Measurements from ENCODE around the gene CYLC2. TPM values are rescaled to one million over a fixed set of nuclear protein-coding genes. Genes with fewer than 3 reads are reported as not detected.

The CYLC2 gene, protein sequence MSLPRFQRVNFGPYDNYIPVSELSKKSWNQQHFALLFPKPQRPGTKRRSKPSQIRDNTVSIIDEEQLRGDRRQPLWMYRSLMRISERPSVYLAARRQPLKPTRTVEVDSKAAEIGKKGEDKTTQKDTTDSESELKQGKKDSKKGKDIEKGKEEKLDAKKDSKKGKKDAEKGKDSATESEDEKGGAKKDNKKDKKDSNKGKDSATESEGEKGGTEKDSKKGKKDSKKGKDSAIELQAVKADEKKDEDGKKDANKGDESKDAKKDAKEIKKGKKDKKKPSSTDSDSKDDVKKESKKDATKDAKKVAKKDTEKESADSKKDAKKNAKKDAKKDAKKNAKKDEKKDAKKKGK
- total RNA-seq, result not detected
- long read RNA-seq, result 0 reads

DNA sequence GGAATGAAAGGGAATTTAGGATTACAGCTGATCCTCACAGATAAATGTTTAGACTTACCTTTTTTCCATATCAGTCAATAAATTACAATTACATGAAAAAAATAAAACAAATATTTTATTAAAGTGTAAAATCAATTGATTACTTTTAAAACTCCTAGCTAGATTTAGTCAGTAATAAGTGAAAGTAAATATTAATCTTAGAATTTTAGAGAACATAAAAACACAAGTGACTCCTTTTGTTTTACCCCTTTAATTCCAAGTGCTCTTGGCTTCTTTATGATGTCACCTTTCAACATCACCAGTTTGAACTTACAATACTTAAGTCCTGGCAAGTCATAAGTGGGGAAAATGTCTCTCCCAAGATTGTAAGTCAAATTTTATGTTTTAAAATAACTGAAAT, at the start of gene CYLC2:
Gene CYLC2 (plus strand): TSS at position 301 of the 400 bp plus-strand sequence. CDS start 48 bp downstream, at position 349.
- intact Hi-C loops (cut with DNase I), result no loop called here
- no peaks in the 10 kb centered on the region for H3K27me3 ChIP-seq (ENCODE audit: low read depth)
- TF ChIP-seq, protein P1, sequence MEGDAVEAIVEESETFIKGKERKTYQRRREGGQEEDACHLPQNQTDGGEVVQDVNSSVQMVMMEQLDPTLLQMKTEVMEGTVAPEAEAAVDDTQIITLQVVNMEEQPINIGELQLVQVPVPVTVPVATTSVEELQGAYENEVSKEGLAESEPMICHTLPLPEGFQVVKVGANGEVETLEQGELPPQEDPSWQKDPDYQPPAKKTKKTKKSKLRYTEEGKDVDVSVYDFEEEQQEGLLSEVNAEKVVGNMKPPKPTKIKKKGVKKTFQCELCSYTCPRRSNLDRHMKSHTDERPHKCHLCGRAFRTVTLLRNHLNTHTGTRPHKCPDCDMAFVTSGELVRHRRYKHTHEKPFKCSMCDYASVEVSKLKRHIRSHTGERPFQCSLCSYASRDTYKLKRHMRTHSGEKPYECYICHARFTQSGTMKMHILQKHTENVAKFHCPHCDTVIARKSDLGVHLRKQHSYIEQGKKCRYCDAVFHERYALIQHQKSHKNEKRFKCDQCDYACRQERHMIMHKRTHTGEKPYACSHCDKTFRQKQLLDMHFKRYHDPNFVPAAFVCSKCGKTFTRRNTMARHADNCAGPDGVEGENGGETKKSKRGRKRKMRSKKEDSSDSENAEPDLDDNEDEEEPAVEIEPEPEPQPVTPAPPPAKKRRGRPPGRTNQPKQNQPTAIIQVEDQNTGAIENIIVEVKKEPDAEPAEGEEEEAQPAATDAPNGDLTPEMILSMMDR (IDR thresholded peaks at IDR 0.05), result no peak

DNA sequence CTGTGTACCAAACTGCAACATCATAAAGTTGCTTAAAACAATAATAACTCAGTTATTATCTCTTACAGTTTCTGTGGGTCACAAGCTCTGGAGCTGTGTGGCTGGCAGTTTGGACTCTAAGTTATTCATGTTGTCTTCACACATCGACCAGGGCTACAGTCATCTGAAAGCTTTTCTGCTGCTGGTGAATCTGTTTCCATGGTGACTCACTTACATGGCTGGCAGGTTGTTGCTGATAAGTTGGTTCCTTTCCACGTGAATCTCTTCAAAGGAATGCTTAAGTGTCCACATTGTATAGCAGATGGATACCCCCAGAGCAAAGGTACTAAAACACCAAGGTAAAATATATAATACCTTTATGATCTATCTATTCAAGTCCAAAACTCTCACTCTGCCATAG, 44.8 kb upstream of the CYLC2 start:
- intact Hi-C loops (cut with DNase I), result no loop called here
- DNase-seq (no peak), ATAC-seq (no peak)
- no peaks in the 10 kb centered on the region for H3K4me1 ChIP-seq
- no peak overlapping the region for H3K27ac ChIP-seq
- TF ChIP-seq, protein P1 (IDR thresholded peaks at IDR 0.05), result no peak
- H3K36me3 ChIP-seq, result no peaks in the 10 kb centered on the region
- no peak overlapping the region for H3K4me3 ChIP-seq
- H3K27me3 ChIP-seq (ENCODE audit: low read depth), result no peaks in the 10 kb centered on the region
- no peaks in the 10 kb centered on the region for H3K9me3 ChIP-seq

More for the DNA sequence above, at the start of gene CYLC2:
- ATAC-seq, result no peak
- H3K27ac ChIP-seq, result no peak within 1 kb of the TSS
- H3K4me3 ChIP-seq, result no peak within 1 kb of the TSS
- DNase-seq, result no peak
- no peaks in the 10 kb centered on the region for H3K4me1 ChIP-seq
- H3K36me3 ChIP-seq, result no peaks in the 10 kb centered on the region
- no peaks in the 10 kb centered on the region for H3K9me3 ChIP-seq

DNA sequence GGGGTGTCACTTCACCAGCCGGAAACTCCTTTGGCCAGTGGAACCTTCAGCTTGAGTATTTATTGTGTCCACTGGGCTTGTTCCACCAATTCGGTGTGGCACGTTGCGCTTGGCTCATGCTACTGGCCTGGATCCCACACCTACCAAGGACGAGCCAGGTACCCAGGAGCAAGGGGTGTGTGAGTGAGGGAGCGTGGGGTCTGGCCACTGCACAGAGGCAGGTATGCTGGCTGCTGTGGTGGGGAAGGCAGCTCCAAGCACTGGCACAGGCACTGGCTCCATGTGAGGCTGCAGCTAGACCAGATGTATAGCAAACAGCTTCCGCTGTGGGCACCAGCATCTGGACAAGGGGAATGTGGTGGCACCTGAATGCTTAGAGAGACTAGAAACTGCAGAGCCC, 28.1 kb upstream of the CYLC2 start:
- TF ChIP-seq, protein P1 (IDR thresholded peaks at IDR 0.05), result no peak
- Histone ChIP-seq H3K27ac (no peak overlapping the region), H3K4me1 (no peaks in the 10 kb centered on the region), H3K9me3 (peaks cover 10% of the 10 kb centered on the region), H3K36me3 (no peaks in the 10 kb centered on the region), H3K27me3 (ENCODE audit: low read depth) (no peaks in the 10 kb centered on the region), H3K4me3 (no peak overlapping the region)
- DNase-seq, result no peak
- ATAC-seq, result peak; percentile 9 to 29
- intact Hi-C loops (cut with DNase I), result no loop called here

DNA sequence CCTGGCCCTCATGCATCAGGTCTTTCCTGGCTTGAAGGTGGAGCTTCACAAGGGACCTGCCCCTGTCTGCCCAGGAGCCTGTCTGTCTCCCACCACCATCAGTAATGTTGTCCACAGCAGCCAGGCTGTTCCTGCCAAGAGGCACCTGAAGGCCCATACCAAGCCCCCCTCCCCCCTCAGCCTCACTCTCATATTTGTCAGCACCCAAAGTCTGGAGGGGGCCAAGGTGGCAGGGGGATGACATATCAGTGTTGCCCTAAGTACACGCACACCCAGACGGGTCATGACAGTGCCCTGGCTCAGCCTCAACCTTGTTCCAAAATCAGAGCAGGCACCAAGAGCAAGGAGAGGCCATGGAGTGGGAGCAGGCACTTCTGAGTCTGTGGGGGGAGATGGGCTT, 27.2 kb upstream of the CYLC2 start:
- Histone ChIP-seq H3K27me3 (ENCODE audit: low read depth) (no peaks in the 10 kb centered on the region), H3K27ac (no peak overlapping the region), H3K4me1 (no peaks in the 10 kb centered on the region), H3K4me3 (no peak overlapping the region), H3K36me3 (no peaks in the 10 kb centered on the region), H3K9me3 (peaks cover 10% of the 10 kb centered on the region)
- ATAC-seq (no peak), DNase-seq (no peak)
- TF ChIP-seq, protein P1 (IDR thresholded peaks at IDR 0.05), result no peak
- intact Hi-C loops (cut with DNase I), result no loop called here

DNA sequence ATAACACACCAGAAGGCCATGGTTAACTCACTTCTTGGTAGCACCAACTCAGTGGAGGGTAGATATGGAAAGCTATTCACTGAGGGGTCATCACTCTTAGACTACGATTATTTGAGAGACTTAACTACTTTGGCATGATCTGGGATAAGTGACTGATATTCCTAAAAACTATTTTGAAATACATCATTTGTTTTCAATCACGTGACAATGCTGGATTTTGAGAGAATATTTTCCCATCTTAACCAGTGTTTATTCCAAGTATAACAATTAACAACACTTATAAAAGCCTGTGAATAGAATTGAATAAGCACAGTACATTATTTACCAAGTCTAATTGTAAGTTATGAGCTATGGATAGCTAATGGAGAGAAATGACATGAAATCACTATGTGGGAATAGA, 22.4 kb upstream of the CYLC2 start:
- Histone ChIP-seq H3K4me1 (no peaks in the 10 kb centered on the region), H3K4me3 (no peak overlapping the region), H3K27ac (no peak overlapping the region), H3K27me3 (ENCODE audit: low read depth) (no peaks in the 10 kb centered on the region), H3K9me3 (peaks cover 10% of the 10 kb centered on the region), H3K36me3 (no peaks in the 10 kb centered on the region)
- intact Hi-C loops (cut with DNase I), result no loop called here
- DNase-seq, result no peak
- TF ChIP-seq, protein P1 (IDR thresholded peaks at IDR 0.05), result no peak
- no peak for ATAC-seq

Data from lower lobe of right lung (tissue), 2 donors.